GM10248 (cell line): ENCODE results near the gene MEGF9.

Experiments used
- CTCF ChIA-PET: fragments of 300-600 bp; sonication (Branson Sonifier 250); formaldehyde crosslinking; extraction: SDS; loops from one replicate; lab custom pipeline; 2021; ENCODE audit warnings: antibody characterized with exemption; lab: Yijun Ruan, JAX
- POLR2A ChIA-PET: fragments of 350-650 bp; sonication (Branson Sonifier 250); formaldehyde crosslinking; extraction: SDS; loops from one replicate; lab custom pipeline; 2020; ENCODE audit warnings: antibody characterized with exemption; lab: Yijun Ruan, JAX
- DNase-seq: peaks from one replicate; pipeline ENCODE4 v3.0.0; 2012; ENCODE audit errors: extremely low spot score
- TF ChIP-seq, protein P1 (sequence below): IDR thresholded peaks from 2 replicates; pipeline ENCODE4 v1.5.1; 2012; ENCODE audit warnings: mild to moderate bottlenecking, low read depth; ENCODE audit errors: extremely low read depth, missing control alignments, control extremely low read depth

Gene MEGF9

DNA sequence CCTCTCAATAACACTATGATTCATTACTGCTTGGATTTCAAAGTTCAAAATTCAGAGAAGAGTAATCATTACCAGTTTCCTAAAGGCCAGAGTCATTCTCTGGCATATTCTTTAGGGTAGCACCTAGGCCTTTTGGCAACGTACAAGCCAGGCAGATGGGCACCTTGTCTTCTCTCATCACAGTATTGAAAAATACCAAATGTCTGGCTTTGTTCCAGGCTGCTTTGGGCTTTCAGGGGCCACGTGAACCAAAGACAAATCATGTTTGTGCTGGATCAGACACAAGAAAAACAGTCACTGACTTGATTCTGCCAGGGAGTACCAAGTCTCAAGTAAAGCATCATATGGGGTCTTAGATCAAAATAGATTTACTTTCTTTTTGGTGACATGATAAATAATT, 15.5 kb downstream of the MEGF9 start:
- ChIA-PET POLR2A (no interaction called here), CTCF (no interaction called here)
- TF ChIP-seq, protein P1, sequence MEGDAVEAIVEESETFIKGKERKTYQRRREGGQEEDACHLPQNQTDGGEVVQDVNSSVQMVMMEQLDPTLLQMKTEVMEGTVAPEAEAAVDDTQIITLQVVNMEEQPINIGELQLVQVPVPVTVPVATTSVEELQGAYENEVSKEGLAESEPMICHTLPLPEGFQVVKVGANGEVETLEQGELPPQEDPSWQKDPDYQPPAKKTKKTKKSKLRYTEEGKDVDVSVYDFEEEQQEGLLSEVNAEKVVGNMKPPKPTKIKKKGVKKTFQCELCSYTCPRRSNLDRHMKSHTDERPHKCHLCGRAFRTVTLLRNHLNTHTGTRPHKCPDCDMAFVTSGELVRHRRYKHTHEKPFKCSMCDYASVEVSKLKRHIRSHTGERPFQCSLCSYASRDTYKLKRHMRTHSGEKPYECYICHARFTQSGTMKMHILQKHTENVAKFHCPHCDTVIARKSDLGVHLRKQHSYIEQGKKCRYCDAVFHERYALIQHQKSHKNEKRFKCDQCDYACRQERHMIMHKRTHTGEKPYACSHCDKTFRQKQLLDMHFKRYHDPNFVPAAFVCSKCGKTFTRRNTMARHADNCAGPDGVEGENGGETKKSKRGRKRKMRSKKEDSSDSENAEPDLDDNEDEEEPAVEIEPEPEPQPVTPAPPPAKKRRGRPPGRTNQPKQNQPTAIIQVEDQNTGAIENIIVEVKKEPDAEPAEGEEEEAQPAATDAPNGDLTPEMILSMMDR = no peak
- DNase-seq = no peak

DNA sequence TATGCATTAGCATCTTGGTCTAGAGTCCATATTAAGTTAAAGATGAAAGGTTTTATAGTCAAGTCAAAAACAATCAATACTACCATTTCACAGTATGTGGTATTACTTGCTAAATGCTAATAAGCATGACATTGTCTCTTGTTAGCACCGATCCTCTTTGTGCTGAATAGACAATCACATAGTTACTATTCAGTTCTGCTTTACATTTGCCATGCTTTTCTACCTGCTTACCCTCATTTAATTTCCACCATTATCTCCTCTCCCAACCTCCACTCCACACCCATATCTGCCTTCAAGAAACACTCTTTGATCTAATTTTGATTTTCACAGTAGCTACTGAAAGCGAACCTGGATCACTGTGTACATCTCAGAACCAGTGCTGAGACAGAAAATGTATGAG, 16.8 kb downstream of the MEGF9 start:
- POLR2A ChIA-PET = no interaction called here
- no peak for DNase-seq
- CTCF ChIA-PET = interaction anchor here (1.5 to 1.8 kb wide), 2 partner anchors 9 to 12 kb away, joined by 4 to 6 read pairs; no protein-coding TSS in a partner anchor
- TF ChIP-seq, protein P1 = no peak

DNA sequence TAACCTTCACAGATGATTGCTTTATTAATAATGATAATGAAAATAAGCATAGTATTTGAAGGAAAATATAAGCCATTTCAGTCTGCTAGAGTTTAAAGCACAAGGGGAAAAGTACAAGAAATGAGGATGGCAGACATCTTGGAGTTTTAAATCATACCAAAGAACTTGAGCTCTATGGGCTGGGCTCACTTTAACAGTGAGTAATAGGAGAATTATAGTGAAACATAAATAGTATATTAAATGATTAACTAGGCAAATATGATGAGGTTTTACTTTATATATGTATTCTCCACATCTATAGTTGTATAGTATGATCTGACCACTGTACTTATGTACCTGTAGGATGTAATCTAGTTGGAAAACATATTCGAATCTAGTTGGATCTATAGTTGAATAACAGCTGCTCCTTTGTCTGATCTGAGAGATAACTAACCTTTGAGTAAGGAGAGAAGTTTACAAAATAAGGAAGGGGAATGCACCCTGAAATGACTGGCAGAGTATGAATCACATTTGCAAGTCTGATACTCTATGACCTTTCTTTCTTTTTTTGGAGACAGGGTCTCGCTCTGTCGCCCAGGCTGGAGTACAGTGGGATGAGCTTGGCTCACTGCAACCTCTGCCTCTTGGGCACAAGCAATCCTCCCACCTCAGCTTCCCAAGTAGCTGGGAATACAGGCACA, 17.6 kb downstream of the MEGF9 start:
- ChIA-PET POLR2A (no interaction called here), CTCF (interaction anchor here (1.8 kb wide), 1 partner anchor 9 kb away, joined by 6 read pairs; no protein-coding TSS in a partner anchor)
- TF ChIP-seq, protein P1 = no peak
- DNase-seq = no peak

DNA sequence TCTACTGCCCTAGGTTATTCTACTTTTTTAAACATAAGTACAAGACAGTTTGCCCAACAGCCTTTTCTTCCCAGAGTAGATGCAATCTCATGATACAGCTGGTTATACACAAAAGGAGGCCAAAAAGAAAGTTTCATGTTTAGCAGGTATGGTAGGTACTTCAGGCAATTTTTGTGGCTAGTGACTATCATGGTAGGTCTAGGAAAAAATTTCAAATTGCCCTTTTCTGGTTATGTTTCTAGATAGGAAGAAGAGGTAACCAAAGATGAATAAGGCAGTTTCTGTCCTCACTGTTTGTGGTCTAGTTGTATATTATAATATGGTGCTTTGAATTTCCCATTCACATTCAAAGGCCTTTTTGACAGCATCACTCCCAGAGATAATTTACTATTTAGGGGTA, 19.7 kb downstream of the MEGF9 start:
- no peak for DNase-seq
- POLR2A ChIA-PET = no interaction called here
- TF ChIP-seq, protein P1 = no peak
- CTCF ChIA-PET = no interaction called here

DNA sequence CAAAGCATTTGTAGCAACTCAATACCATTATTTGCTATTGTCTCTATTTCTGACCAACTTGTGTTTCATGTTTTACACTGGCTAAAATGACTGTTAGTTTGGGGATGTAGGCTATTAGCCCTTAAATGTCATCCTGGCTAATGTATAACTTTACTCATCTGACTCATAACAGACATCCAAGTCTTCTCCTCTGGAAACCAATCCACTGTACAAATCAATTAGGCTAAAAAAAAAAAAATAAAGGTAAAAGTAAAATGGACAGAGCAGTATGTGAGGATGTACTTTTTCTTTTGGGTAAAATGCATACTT, 20.6 kb downstream of the MEGF9 start:
- ChIA-PET CTCF (no interaction called here), POLR2A (no interaction called here)
- DNase-seq = no peak
- TF ChIP-seq, protein P1 = no peak

DNA sequence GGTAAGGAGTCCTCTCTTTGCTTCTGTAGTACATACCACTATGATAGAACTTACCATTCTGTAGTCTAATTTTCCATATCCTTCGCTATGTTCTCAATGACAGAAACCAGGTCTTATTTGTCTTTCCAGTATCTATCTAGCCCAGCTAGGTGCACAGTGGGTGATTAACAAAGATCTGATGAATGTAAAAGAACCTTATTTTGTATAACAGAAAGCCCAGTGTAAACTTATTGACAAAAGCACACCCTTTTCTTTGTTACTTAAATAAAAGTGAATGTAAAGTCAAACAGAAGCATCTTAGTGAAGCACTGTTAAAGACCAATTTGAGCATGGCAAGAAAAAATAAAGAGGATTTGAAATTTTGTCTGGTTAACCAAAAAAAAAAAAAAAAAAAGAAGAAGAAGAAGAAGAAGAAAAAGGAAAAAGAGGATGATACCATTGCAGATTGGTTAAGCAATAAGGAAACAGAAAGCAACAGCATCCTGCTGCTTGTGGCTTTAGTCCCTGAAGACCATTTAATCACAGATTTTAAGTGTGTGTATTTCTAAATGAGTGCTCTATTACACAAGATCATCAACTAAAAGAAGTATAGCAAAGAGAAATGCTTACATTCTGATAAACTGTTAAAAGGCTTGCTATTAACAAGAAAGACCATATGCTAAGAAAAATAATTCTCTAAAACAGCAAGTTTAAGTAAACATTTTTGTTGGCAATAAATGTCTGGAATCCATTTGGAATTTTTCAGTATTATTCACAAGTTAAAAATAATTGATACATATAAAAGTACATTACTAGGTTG, 21.2 kb downstream of the MEGF9 start:
- ChIA-PET CTCF (no interaction called here), POLR2A (no interaction called here)
- DNase-seq = no peak
- TF ChIP-seq, protein P1 = no peak
